Heart right ventricle (tissue), 16 donors: ENCODE results near the gene PRMT3. TPM values are rescaled to one million over a fixed set of nuclear protein-coding genes. Genes with fewer than 3 reads are reported as not detected.

Source experiments
- ATAC-seq, 8 donors: fragments of 200-7000 bp; cut with Tn5 transposase; one replicate each; pipeline ENCODE4 v1.9.1; 2020; ENCODE audit warnings: mild to moderate bottlenecking in 8 of 8, moderate library complexity in 8 of 8, moderate number of reproducible peaks in 1 of 8
- DNase-seq, 2 donors: peaks; one replicate each; pipeline ENCODE4 v3.0.0-alpha.2; 2020
- H3K27ac ChIP-seq, 10 donors: fragments of 200-600 bp; sonication (generic) in 2 of 10; one replicate each; pipeline versions ENCODE4 v1.5.0 to v1.8.0; 2020 to 2022; ENCODE audit warnings: mild to moderate bottlenecking in 3 of 10
- H3K27me3 ChIP-seq, 7 donors: fragments of 200-600 bp; one replicate each; pipeline ENCODE4 v1.8.0; 2021 to 2022; ENCODE audit warnings: mild to moderate bottlenecking in 2 of 7
- H3K36me3 ChIP-seq, 9 donors: fragments of 200-600 bp; sonication (generic) in 1 of 9; one replicate each; pipeline versions ENCODE4 v1.5.0 to v1.8.0; 2020 to 2022; ENCODE audit warnings: mild to moderate bottlenecking in 2 of 9
- H3K4me1 ChIP-seq, 9 donors: fragments of 200-600 bp; sonication (generic) in 1 of 9; one replicate each; pipeline versions ENCODE4 v1.5.0 to v1.8.0; 2020 to 2022; ENCODE audit warnings: mild to moderate bottlenecking in 4 of 9
- H3K4me3 ChIP-seq, 10 donors: fragments of 200-600 bp; sonication (generic) in 2 of 10; one replicate each; pipeline versions ENCODE4 v1.5.0 to v1.8.0; 2020 to 2022; ENCODE audit warnings: mild to moderate bottlenecking in 7 of 10, moderate library complexity in 2 of 10
- H3K9me3 ChIP-seq, 11 donors: fragments of 200-600 bp in 10 of 11; sonication (generic) in 2 of 11; one replicate each; pipeline versions ENCODE4 v1.5.0 to v1.8.0; 2013 to 2022; ENCODE audit warnings: mild to moderate bottlenecking in 2 of 11, control low read depth in 1 of 11, moderate library complexity in 1 of 11
- WGBS, 2 donors: extraction: QIAGEN DNeasy Blood & Tissue Kit; methylation state at CpG; one replicate each; pipeline ENCODE4 v1.1.7; 2013; ENCODE audit warnings: inconsistent platforms in 1 of 2; 5-methylcytosine and 5-hydroxymethylcytosine counted together
- intact Hi-C, 10 donors: fragments of 100-400 bp; cut with DNase I; formaldehyde crosslinking; loops; one replicate each; pipeline versions ENCODE4 v1.11.1 to v1.14.2; 2022
- polyA plus RNA-seq, 2 donors: library from polyadenylated mRNA; stranded (reverse); fragments of 200-250 nt; gene quantifications; one replicate each; pipeline ENCODE4 v1.2.3, GENCODE V29; 2013
- total RNA-seq, 10 donors: library from RNA; stranded (reverse); fragmentation: NEBNext Ultra II Directional in 3 of 10; extraction: Animal tissue kit (Norgen Biotek cat#: 25700) in 3 of 10; gene quantifications; one replicate each; pipeline versions ENCODE4 v1.2.1 to v1.2.4, GENCODE V29; 2021 to 2023
- TF ChIP-seq, protein P1 (sequence below), 9 donors: fragments of 200-600 bp; sonication (generic) in 2 of 9; IDR thresholded peaks; one replicate each; pipeline versions ENCODE4 v1.5.0 to v1.8.0; 2021 to 2022; ENCODE audit warnings: antibody characterized with exemption in 9 of 9, mild to moderate bottlenecking in 5 of 9, moderate library complexity in 1 of 9
- donor health status: Arrhythmogenic right ventricular cardiomyopathy.
- donor health status: ischemic (EF 13 %, LVEDD 7.1; RV severe dilation, severe dysfunction).
- donor health status: healthy with polysubstance abuse.
- donor health status: DM: no; HTN: yes; CAD: no.
- donor health status: DM: no; HTN: no; CAD: no.
- donor health status: ischemic (EF 25% LVEDD 6.9; RV normal size, moderate dysfunction).
- donor health status: ischemic (EF 25% LVEDD 5.7; RV mildly dilated, moderate dysfunction).
- donor health status: healthy.
- donor health status: DM: yes; HTN: yes; CAD: no.
- donor health status: Ischemic cardiomyopathy.
- donor health status: ischemic (EF 35%, LVEDD 5.7; RV mildly dilated, moderate dysfunction).
- donor health status: nonischemic (EF 11% LVEDD 7.7; RV severe dilation, severe dysfunction).
- donor health status: DM: yes; HTN: yes; CAD: no.
- donor health status: PGD.
- donor health status: ischemic (EF 29% LVEDD 5.4; RV normal size, mild dysfunction).
- donor health status: nonischemic (EF 23%, LVEDD 6.1; RV moderate dilation, normal function).

Gene PRMT3
- total and polyA plus RNA-seq, 12 donors, result 7.3 to 16.3 (median 11.5) TPM

DNA sequence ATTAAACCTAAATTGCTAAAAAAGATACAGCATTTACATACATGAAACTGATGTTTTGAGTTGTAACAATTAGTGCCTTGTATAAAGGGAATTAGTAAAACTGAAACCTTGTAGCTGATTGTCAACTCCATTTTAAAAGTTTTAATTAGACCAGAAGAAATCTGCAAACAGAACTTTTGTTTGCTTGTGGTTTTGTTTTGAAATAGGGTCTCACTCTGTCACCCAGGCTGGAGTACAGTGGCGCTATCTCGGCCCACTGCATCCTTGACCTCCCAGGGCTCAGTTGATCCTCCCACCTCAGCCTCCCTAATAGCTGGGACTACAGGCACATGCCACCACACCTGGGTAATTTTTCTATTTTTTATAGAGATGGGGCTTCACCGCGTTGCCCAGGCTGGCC is 125.4 kb downstream of the PRMT3 start:
- ATAC-seq (no peak), DNase-seq (no peak)
- H3K4me1 ChIP-seq, result no peaks in the 10 kb centered on the region
- H3K9me3 ChIP-seq, result no peaks in the 10 kb centered on the region
- no peak overlapping the region for H3K27ac ChIP-seq
- intact Hi-C loops, result no loop called here
- WGBS, 2 donors, result 94% methylated on average over 4 of the region's 4 CpGs
- TF ChIP-seq, protein P1, sequence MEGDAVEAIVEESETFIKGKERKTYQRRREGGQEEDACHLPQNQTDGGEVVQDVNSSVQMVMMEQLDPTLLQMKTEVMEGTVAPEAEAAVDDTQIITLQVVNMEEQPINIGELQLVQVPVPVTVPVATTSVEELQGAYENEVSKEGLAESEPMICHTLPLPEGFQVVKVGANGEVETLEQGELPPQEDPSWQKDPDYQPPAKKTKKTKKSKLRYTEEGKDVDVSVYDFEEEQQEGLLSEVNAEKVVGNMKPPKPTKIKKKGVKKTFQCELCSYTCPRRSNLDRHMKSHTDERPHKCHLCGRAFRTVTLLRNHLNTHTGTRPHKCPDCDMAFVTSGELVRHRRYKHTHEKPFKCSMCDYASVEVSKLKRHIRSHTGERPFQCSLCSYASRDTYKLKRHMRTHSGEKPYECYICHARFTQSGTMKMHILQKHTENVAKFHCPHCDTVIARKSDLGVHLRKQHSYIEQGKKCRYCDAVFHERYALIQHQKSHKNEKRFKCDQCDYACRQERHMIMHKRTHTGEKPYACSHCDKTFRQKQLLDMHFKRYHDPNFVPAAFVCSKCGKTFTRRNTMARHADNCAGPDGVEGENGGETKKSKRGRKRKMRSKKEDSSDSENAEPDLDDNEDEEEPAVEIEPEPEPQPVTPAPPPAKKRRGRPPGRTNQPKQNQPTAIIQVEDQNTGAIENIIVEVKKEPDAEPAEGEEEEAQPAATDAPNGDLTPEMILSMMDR (IDR thresholded peaks at IDR 0.05), result no peak
- H3K27me3 ChIP-seq, result no peaks in the 10 kb centered on the region
- H3K36me3 ChIP-seq, result peaks cover 0 to 20% (median 0%) of the 10 kb centered on the region in 9 donors
- H3K4me3 ChIP-seq, result no peak overlapping the region

DNA sequence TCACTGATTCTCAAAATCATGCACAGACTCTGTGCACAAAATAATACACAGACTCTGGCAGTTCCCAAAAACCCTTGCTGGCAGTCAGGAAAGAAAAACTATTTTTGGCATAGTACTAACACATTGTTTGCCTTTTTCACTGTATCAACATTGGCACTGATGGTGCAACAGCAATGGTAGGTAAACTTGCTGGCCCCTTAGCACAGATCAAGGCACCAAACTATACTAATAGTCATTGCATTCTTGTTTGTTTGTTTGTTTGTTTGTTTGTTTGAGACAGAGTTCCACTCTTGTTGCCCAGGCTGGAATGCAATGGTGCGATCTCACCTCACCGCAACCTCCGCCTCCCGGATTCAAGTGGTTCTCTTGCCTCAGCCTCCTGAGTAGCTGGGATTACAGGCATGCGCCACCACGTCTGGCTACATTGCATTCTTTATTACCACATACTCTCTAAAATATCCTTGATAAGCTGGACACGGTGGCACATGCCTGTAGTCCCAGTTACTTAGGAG is 130.9 kb downstream of the PRMT3 start:
- H3K4me3 ChIP-seq, result no peak overlapping the region
- no peaks in the 10 kb centered on the region for H3K36me3 ChIP-seq
- TF ChIP-seq, protein P1 (IDR thresholded peaks at IDR 0.05), result no peak
- ATAC-seq (peak; percentile 16 to 86 (median 51)), DNase-seq (no peak)
- no peaks in the 10 kb centered on the region for H3K9me3 ChIP-seq
- H3K27ac ChIP-seq, result no peak overlapping the region
- H3K27me3 ChIP-seq, result peaks cover 0 to 2% (median 0%) of the 10 kb centered on the region in 7 donors
- no peaks in the 10 kb centered on the region for H3K4me1 ChIP-seq
- intact Hi-C loops, result no loop called here
- 79% methylated on average over 7 of the region's 7 CpGs for WGBS, 2 donors

DNA sequence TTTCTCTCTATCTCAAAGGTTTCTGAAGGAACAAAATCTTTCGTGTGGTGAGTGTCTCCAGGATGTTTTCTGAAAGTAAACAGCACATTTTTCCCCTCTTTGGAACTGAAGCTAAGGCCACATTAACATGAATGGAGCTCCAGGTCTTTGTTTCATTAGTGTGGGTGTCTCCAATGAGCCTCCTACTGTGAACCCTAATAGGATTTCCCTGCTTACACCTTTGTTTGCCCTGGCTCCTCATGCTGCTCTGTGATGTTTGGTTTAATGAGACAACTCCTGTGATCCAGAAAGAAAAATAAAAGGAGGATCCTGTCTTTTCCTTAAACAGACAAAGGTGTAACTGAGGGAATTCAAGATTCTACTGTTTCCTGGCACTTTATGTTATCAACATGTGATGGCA is 135.0 kb downstream of the PRMT3 start:
- no peaks in the 10 kb centered on the region for H3K4me1 ChIP-seq
- WGBS, 2 donors, result 21 to 23% methylated on average over 1 of the region's 1 CpG
- H3K27ac ChIP-seq, result no peak overlapping the region
- H3K27me3 ChIP-seq, result peaks cover 0 to 4% (median 0%) of the 10 kb centered on the region in 7 donors
- H3K36me3 ChIP-seq, result no peaks in the 10 kb centered on the region
- no peaks in the 10 kb centered on the region for H3K9me3 ChIP-seq
- no peak overlapping the region for H3K4me3 ChIP-seq
- intact Hi-C loops, result no loop called here
- DNase-seq, result no peak
- ATAC-seq, result no peak
- TF ChIP-seq, protein P1 (IDR thresholded peaks at IDR 0.05), result no peak

DNA sequence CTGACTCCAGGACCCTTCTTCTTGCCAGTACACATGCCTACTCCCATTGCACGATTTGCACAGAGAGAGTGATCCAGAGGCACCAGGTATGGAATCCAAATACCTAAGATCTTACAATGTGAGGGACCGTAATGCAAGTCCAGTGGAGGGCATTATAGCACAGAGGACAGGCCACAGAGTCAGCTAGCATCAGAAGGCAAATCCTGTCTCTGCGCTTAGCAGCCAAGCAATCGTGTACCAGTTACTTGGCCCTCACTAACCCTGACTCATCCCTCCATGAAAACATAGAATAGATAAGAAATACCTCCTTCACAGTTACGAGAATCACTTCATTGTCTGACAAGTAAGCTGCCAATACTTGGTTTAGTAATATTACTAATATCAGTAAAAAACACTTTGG is 142.2 kb downstream of the PRMT3 start:
- TF ChIP-seq, protein P1 (IDR thresholded peaks at IDR 0.05), result no peak
- DNase-seq (no peak), ATAC-seq (no peak)
- Histone ChIP-seq H3K4me1 (no peaks in the 10 kb centered on the region), H3K27ac (no peak overlapping the region), H3K27me3 (peaks cover 0 to 7% (median 0%) of the 10 kb centered on the region in 7 donors), H3K4me3 (no peak overlapping the region), H3K9me3 (no peaks in the 10 kb centered on the region), H3K36me3 (no peaks in the 10 kb centered on the region)
- WGBS, 2 donors, result 61 to 69% methylated on average over 5 of the region's 5 CpGs
- intact Hi-C loops, result no loop called here
